H1 (cell line): Measurements from ENCODE around the gene LAMA4. TPM values are rescaled to one million over a fixed set of nuclear protein-coding genes. Genes with fewer than 3 reads are reported as not detected.
A peak's percentile ranks its signal among the peaks of the same experiment; 100 is the strongest.

Experiments used
- CTCF ChIA-PET: fragments of 300-600 bp; sonication (Branson Sonifier 250); formaldehyde crosslinking; loops from one replicate; lab custom pipeline; 2021; ENCODE audit not compliant: partially characterized antibody; lab: Charles Lee
- POLR2A ChIA-PET: fragments of 300-600 bp; sonication (Branson Sonifier 250); formaldehyde crosslinking; loops from one replicate; lab custom pipeline; 2021; ENCODE audit warnings: inconsistent platforms; ENCODE audit not compliant: partially characterized antibody; lab: Charles Lee
- DNase-seq, 2 experiments: peaks; one replicate each; pipeline versions ENCODE4 v3.0.0 to v3.0.0-alpha.2; 2010 to 2022; ENCODE audit warnings: low spot score in 2 of 2, low read depth in 1 of 2, mixed read lengths in 1 of 2
- FAIRE-seq: peaks from 2 replicates; lab custom pipeline; 2011; peaks lifted over from hg19 to GRCh38; lab: Jason Lieb, UNC
- H2AFZ ChIP-seq: 2 replicates; pipeline ENCODE4 v1.8.1; 2012; ENCODE audit warnings: low read length, inconsistent platforms
- H2AK5ac ChIP-seq: 2 replicates; pipeline ENCODE4 v1.6.1; 2013; ENCODE audit warnings: low read depth, low read length
- H2BK120ac ChIP-seq: replicated peaks from 2 replicates; pipeline ENCODE3; 2013; ENCODE audit warnings: low read depth, low read length, inconsistent platforms
- H2BK12ac ChIP-seq: 2 replicates; pipeline ENCODE4 v1.6.1; 2013; ENCODE audit warnings: low read depth, low read length
- H2BK15ac ChIP-seq: 2 replicates; pipeline ENCODE4 v1.6.1; 2013; ENCODE audit warnings: low read length
- H2BK20ac ChIP-seq: 2 replicates; pipeline ENCODE4 v1.6.1; 2013; ENCODE audit warnings: low read length
- H2BK5ac ChIP-seq: 2 replicates; pipeline ENCODE4 v1.6.1; 2013; ENCODE audit warnings: low read depth, low read length
- H3K14ac ChIP-seq: 2 replicates; pipeline ENCODE4 v1.6.1; 2013; ENCODE audit warnings: inconsistent platforms; ENCODE audit not compliant: insufficient read length
- H3K18ac ChIP-seq: 2 replicates; pipeline ENCODE4 v1.6.1; 2013; ENCODE audit warnings: low read length; ENCODE audit errors: extremely low read depth
- H3K23ac ChIP-seq: 2 replicates; pipeline ENCODE4 v1.6.1; 2013; ENCODE audit warnings: inconsistent platforms; ENCODE audit not compliant: insufficient read length
- H3K23me2 ChIP-seq: 2 replicates; pipeline ENCODE4 v1.6.1; 2013; ENCODE audit warnings: low read depth, low read length
- H3K27ac ChIP-seq: 2 replicates; pipeline ENCODE4 v1.6.1; 2011; ENCODE audit warnings: low read depth, low read length, inconsistent platforms
- H3K27me3 ChIP-seq, 4 experiments: replicated peaks in 1 of 4; 1 replicate in 1 of 4; 2 replicates in 3 of 4; pipeline versions ENCODE4 v1.6.1 to v1.8.1; 2011 to 2013; ENCODE audit warnings: low read length in 3 of 4, mild to moderate bottlenecking in 3 of 4, inconsistent platforms in 2 of 4, mixed read lengths in 2 of 4, moderate library complexity in 1 of 4; ENCODE audit not compliant: control insufficient read depth in 3 of 4, insufficient read depth in 3 of 4; ENCODE audit errors: extremely low read depth in 1 of 4
- H3K36me3 ChIP-seq, 4 experiments: 2 replicates each; pipeline versions ENCODE4 v1.6.1 to v1.8.1; 2011 to 2013; ENCODE audit warnings: mild to moderate bottlenecking in 4 of 4, low read length in 3 of 4, moderate library complexity in 2 of 4, control low read depth in 1 of 4, inconsistent platforms in 1 of 4; ENCODE audit not compliant: insufficient read depth in 4 of 4, control insufficient read depth in 2 of 4
- H3K4ac ChIP-seq: replicated peaks from 2 replicates; pipeline ENCODE3; 2013; ENCODE audit warnings: low read length, low read depth, mixed read lengths, inconsistent platforms; ENCODE audit not compliant: insufficient read length
- H3K4me1 ChIP-seq, 4 experiments: replicated peaks in 1 of 4; 1 replicate in 1 of 4; 2 replicates in 3 of 4; pipeline versions ENCODE4 v1.6.1 to v1.8.1; 2011 to 2013; ENCODE audit warnings: low read length in 3 of 4, inconsistent platforms in 2 of 4, mixed read lengths in 1 of 4; ENCODE audit not compliant: insufficient read depth in 4 of 4, control insufficient read depth in 3 of 4
- H3K4me2 ChIP-seq, 2 experiments: 2 replicates each; pipeline versions ENCODE4 v1.6.1 to v1.8.1; 2011 to 2013; ENCODE audit warnings: low read depth in 2 of 2, low read length in 2 of 2, control low read depth in 1 of 2, inconsistent platforms in 1 of 2, mild to moderate bottlenecking in 1 of 2; ENCODE audit not compliant: insufficient read depth in 1 of 2
- H3K4me3 ChIP-seq, 4 experiments: fragments of 200-600, 300-600 bp in 1 of 4; sonication (generic), shearing (Covaris generic), sonication (Bioruptor Twin) in 1 of 4; 2 replicates each; pipeline versions ENCODE4 v1.5.1 to v1.8.1; 2011 to 2016; ENCODE audit warnings: low read length in 4 of 4, low read depth in 3 of 4, control low read depth in 2 of 4, inconsistent platforms in 2 of 4, mild to moderate bottlenecking in 2 of 4, mixed read lengths in 1 of 4, moderate library complexity in 1 of 4; ENCODE audit not compliant: insufficient read depth in 2 of 4; ENCODE audit errors: extremely low read depth in 1 of 4
- H3K56ac ChIP-seq: replicated peaks from 2 replicates; pipeline ENCODE3; 2013; ENCODE audit warnings: low read depth, mild to moderate bottlenecking, mixed read lengths, low read length, inconsistent platforms; ENCODE audit not compliant: insufficient read length
- H3K79me1 ChIP-seq: 2 replicates; pipeline ENCODE4 v1.6.1; 2013; ENCODE audit warnings: low read depth, low read length, control low read depth
- H3K79me2 ChIP-seq, 2 experiments: 2 replicates each; pipeline versions ENCODE4 v1.6.1 to v1.8.1; 2012 to 2013; ENCODE audit warnings: low read length in 2 of 2, mild to moderate bottlenecking in 2 of 2, inconsistent platforms in 1 of 2; ENCODE audit not compliant: insufficient read depth in 2 of 2, control insufficient read depth in 1 of 2
- H3K9ac ChIP-seq, 4 experiments: replicated peaks in 1 of 4; 1 replicate in 1 of 4; 2 replicates in 3 of 4; pipeline versions ENCODE4 v1.6.1 to v1.8.1; 2011 to 2013; ENCODE audit warnings: low read depth in 3 of 4, low read length in 3 of 4, control low read depth in 2 of 4, mild to moderate bottlenecking in 2 of 4, moderate library complexity in 2 of 4, inconsistent platforms in 1 of 4; ENCODE audit errors: extremely low read depth in 1 of 4
- H3K9me3 ChIP-seq, 2 experiments: 2 replicates each; pipeline versions ENCODE4 v1.6.1 to v1.8.1; 2012 to 2013; ENCODE audit warnings: mild to moderate bottlenecking in 2 of 2, moderate library complexity in 2 of 2, control low read depth in 1 of 2, inconsistent platforms in 1 of 2, low read depth in 1 of 2, low read length in 1 of 2, mixed read lengths in 1 of 2; ENCODE audit not compliant: insufficient read depth in 2 of 2
- H4K20me1 ChIP-seq, 2 experiments: replicated peaks in 1 of 2; 2 replicates each; pipeline versions ENCODE3 to v1.8.1; 2011 to 2013; ENCODE audit warnings: inconsistent platforms in 2 of 2, low read length in 2 of 2, mild to moderate bottlenecking in 1 of 2; ENCODE audit not compliant: insufficient read depth in 2 of 2, control insufficient read depth in 1 of 2
- H4K5ac ChIP-seq: 2 replicates; pipeline ENCODE4 v1.6.1; 2013; ENCODE audit warnings: low read length, low read depth, mixed read lengths, inconsistent platforms; ENCODE audit not compliant: insufficient read length
- H4K8ac ChIP-seq: 2 replicates; pipeline ENCODE4 v1.8.0; 2013; ENCODE audit warnings: mild to moderate bottlenecking, moderate library complexity, low read length, inconsistent platforms; ENCODE audit not compliant: insufficient read depth; ENCODE audit errors: extremely low read depth
- H4K91ac ChIP-seq: replicated peaks from 2 replicates; pipeline ENCODE3; 2013; ENCODE audit warnings: low read length, mixed read lengths, inconsistent platforms; ENCODE audit not compliant: insufficient read length
- RNF2 ChIP-seq: fragments of 200-900, 300-1000 bp; sonication (generic); IDR thresholded peaks from 2 replicates; pipeline ENCODE4 v1.7.1; 2016; ENCODE audit warnings: borderline replicate concordance, low read depth, mild to moderate bottlenecking, antibody characterized with exemption, low read length; ENCODE audit not compliant: poor library complexity, severe bottlenecking; ENCODE audit errors: missing control alignments
- YY1 ChIP-seq: IDR thresholded peaks from 2 replicates; pipeline ENCODE4 v1.6.1; 2011; ENCODE audit warnings: low read depth, mild to moderate bottlenecking, low read length
- WGBS, 2 experiments: shearing (Covaris generic) in 1 of 2; methylation state at CpG; one replicate each; pipeline versions ENCODE4 v1.1.6 to v1.1.7; 2013 to 2015; ENCODE audit warnings: low lambda C conversion rate in 2 of 2, mixed read lengths in 2 of 2, inconsistent platforms in 1 of 2, low coverage in 1 of 2, missing lambda C conversion rate in 1 of 2; ENCODE audit not compliant: insufficient replicate concordance in 2 of 2, insufficient coverage in 1 of 2, insufficient read length in 1 of 2; ENCODE audit errors: extremely low coverage in 1 of 2, missing lambda C conversion rate in 1 of 2; 5-methylcytosine and 5-hydroxymethylcytosine counted together
- polyA plus RNA-seq, 7 experiments: library from polyadenylated mRNA; depleted of rRNA in 3 of 7; stranded (reverse) in 5 of 7; unstranded in 2 of 7; fragments of >200 nt in 5 of 7; fragments of 200-250 nt in 2 of 7; gene quantifications; 1 replicate in 5 of 7; 2 replicates in 1 of 7; 4 replicates in 1 of 7; pipeline versions ENCODE4 v1.2.1 to v1.2.3, GENCODE V29; 2011 to 2013; ENCODE audit warnings: missing spikeins in 2 of 7, mixed read lengths in 2 of 7
- total RNA-seq: library from RNA; stranded (reverse); fragmentation: NEBNext Ultra II Directional; extraction: Animal tissue kit (Norgen Biotek cat#: 25700); gene quantifications from 2 replicates; pipeline ENCODE4 v1.2.1, GENCODE V29; 2021

Gene LAMA4
- total and polyA plus RNA-seq, 2 of the 8 experiments (the other 6 are each of a cell fraction or from before 2014, with no cell fraction given), result 0.95 to 1.5 TPM

GRCh38 chr6:112228480-112229332 lies 25.7 kb downstream of the LAMA4 start:
- H3K36me3 ChIP-seq, result no peaks in the 10 kb centered on the region
- 0 out of 2 replicates have a peak overlapping the region, but pooled peaks have one; percentile 83 for H2AFZ ChIP-seq
- no peak overlapping the region for H3K14ac ChIP-seq
- H3K9ac ChIP-seq, result no peak overlapping the region
- no peak overlapping the region for H4K5ac ChIP-seq
- no peak overlapping the region for H2BK20ac ChIP-seq
- H3K23me2 ChIP-seq, result no peaks in the 10 kb centered on the region
- H3K27me3 ChIP-seq, result no peaks in the 10 kb centered on the region
- CTCF ChIA-PET, result interaction anchor here (0.5 to 2.1 kb wide), 6 partner anchors 12 to 557 kb away, joined by 3 to 4 read pairs (median 4); partner anchors contain the start of gene LAMA4
- no peaks in the 10 kb centered on the region for H3K79me2 ChIP-seq
- DNase-seq (no peak), FAIRE-seq (no peak)
- H2BK5ac ChIP-seq, result no peak overlapping the region
- no peak overlapping the region for H2BK15ac ChIP-seq
- H3K23ac ChIP-seq, result no peak overlapping the region
- H2AK5ac ChIP-seq, result no peak overlapping the region
- no peak overlapping the region for H3K4me2 ChIP-seq
- POLR2A ChIA-PET, result no interaction called here
- no peak overlapping the region for H3K56ac ChIP-seq
- no peak overlapping the region for H3K27ac ChIP-seq
- no peak overlapping the region for H3K4ac ChIP-seq
- H2BK12ac ChIP-seq, result no peak overlapping the region
- TF ChIP-seq YY1 (peak; percentile 58; the same call in 1 of the 2 replicates), RNF2 (no peak)
- no peak overlapping the region for H4K91ac ChIP-seq
- H3K4me3 ChIP-seq, result no peak overlapping the region
- 91% methylated on average over 6 of the region's 7 CpGs; no CpG with 5 or more reads in 1 of the 2 experiments for WGBS, 2 experiments
- H4K8ac ChIP-seq, result no peak overlapping the region
- no peaks in the 10 kb centered on the region for H3K4me1 ChIP-seq
- H3K18ac ChIP-seq, result no peak overlapping the region
- H2BK120ac ChIP-seq, result no peak overlapping the region
- H4K20me1 ChIP-seq, result no peaks in the 10 kb centered on the region
- H3K79me1 ChIP-seq, result no peaks in the 10 kb centered on the region
- H3K9me3 ChIP-seq, result no peaks in the 10 kb centered on the region
